GOT3 (cell line): ENCODE results near the gene SLC35E4.

ENCODE experiments used
- DNase-seq: peaks from one replicate; lab custom pipeline; 2025; ENCODE audit warnings: mixed read lengths; lab: John Stamatoyannopoulos, UW

Gene SLC35E4

GRCh38 chr22:30694171-30694639 lies 58.6 kb downstream of the SLC35E4 start:
- no peak for DNase-seq

GRCh38 chr22:30694640-30695350 lies 59.2 kb downstream of the SLC35E4 start, which contains the start of gene OSBP2:
TSS of gene OSBP2 (plus strand) at chr22:30694874. CDS start at chr22:30694910, 36 bp downstream.
- no peak for DNase-seq

GRCh38 chr22:30695351-30695851 lies 59.8 kb downstream of the SLC35E4 start:
- no peak for DNase-seq

GRCh38 chr22:30695871-30696655 lies 60.5 kb downstream of the SLC35E4 start:
- no peak for DNase-seq
